Loucy (cell line): ENCODE data around the gene PRDM10.
"Not testable (repeated sequence)": the region's sequence is repeated elsewhere in the genome, so short reads cannot be mapped to it uniquely, and the experiment has no call there.

Source experiments
- EZH2phosphoT487 ChIP-seq: fragments of 200-600 bp; IDR thresholded peaks from 2 replicates; pipeline ENCODE4 v1.6.1; 2018; ENCODE audit warnings: antibody characterized with exemption, mild to moderate bottlenecking, moderate library complexity, borderline replicate concordance
- TF ChIP-seq, protein P1 (sequence below): fragments of 200-600 bp; sonication (generic); conservative IDR thresholded peaks from 2 replicates; pipeline ENCODE4 v1.5.1; 2014; ENCODE audit warnings: mild to moderate bottlenecking, antibody characterized with exemption, low read length

DNA sequence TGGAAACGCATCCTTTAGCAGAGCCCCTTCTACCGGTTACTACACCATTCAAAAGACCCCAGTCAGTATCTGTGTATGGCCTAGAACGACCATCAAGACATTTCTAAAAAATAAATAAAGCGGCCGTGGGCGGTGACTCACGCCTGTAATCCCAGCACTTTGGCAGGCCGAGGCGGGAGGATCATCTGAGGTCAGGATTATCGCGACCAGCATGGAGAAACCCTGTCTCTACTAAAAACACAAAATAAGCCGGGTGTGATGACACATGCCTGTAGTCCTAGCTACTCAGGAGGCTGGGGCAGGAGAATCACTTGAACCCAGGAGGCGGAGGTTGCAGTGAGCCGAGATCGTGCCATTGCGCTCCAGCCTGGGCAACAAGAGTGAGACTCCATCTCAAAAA is 134.0 kb downstream of the PRDM10 start:
- TF ChIP-seq, protein P1, sequence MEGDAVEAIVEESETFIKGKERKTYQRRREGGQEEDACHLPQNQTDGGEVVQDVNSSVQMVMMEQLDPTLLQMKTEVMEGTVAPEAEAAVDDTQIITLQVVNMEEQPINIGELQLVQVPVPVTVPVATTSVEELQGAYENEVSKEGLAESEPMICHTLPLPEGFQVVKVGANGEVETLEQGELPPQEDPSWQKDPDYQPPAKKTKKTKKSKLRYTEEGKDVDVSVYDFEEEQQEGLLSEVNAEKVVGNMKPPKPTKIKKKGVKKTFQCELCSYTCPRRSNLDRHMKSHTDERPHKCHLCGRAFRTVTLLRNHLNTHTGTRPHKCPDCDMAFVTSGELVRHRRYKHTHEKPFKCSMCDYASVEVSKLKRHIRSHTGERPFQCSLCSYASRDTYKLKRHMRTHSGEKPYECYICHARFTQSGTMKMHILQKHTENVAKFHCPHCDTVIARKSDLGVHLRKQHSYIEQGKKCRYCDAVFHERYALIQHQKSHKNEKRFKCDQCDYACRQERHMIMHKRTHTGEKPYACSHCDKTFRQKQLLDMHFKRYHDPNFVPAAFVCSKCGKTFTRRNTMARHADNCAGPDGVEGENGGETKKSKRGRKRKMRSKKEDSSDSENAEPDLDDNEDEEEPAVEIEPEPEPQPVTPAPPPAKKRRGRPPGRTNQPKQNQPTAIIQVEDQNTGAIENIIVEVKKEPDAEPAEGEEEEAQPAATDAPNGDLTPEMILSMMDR, result not testable (repeated sequence)
- not testable (repeated sequence) for TF ChIP-seq EZH2phosphoT487
